T-helper 1 cell treated with Interleukin-12 subunit alpha and Interleukin-12 subunit beta and Interleukin-4 antibody, amounts not matched to agents 30 ng/mL and 1 ng/mL, for 36 hours (primary cell): ENCODE results near the gene ACOT4. TPM values are rescaled to one million over a fixed set of nuclear protein-coding genes. Genes with fewer than 3 reads are reported as not detected.
"Not testable (repeated sequence)": the region's sequence is repeated elsewhere in the genome, so short reads cannot be mapped to it uniquely, and the experiment has no call there.

Source experiments
- intact Hi-C: fragments of 100-400 bp; cut with micrococcal nuclease; formaldehyde crosslinking; loops from one replicate; pipeline ENCODE4 v1.15.1; 2024
- total RNA-seq: library from RNA; stranded (reverse); gene quantifications from 2 replicates; pipeline ENCODE4 v1.2.3, GENCODE V29; 2022

Gene ACOT4
- total RNA-seq, 1 donor from 2014 or later, result 0.61 TPM

- intact Hi-C loops, result loop anchor here (5.0 kb wide), 1 partner anchor 322 kb away; the partner anchor contains the start of genes COQ6 and FAM161B
These were observed 38.5 kb downstream of the ACOT4 start for GRCh38 chr14:73630009-73630780.

- intact Hi-C loops, result loop anchor here (1.0 to 5.0 kb wide), 6 partner anchors 63 to 460 kb away; partner anchors contain the start of genes COQ6, FAM161B and RIOX1
These were observed 41.7 kb downstream of the ACOT4 start for GRCh38 chr14:73633116-73634010.

GRCh38 chr14:73634011-73634833 lies 42.5 kb downstream of the ACOT4 start:
- intact Hi-C loops, result loop anchor here (5.0 kb wide), 1 partner anchor 318 kb away; the partner anchor contains the start of genes COQ6 and FAM161B

GRCh38 chr14:73636355-73636754 lies 44.7 kb downstream of the ACOT4 start:
- intact Hi-C loops, result not testable (repeated sequence)

- intact Hi-C loops, result no loop called here
These were observed 46.2 kb downstream of the ACOT4 start for GRCh38 chr14:73637830-73638229.

- intact Hi-C loops, result loop anchor here (10.0 kb wide), 2 partner anchors 184 to 854 kb away; partner anchors contain the start of genes ISCA2 and NPC2
These were observed 49.2 kb downstream of the ACOT4 start for GRCh38 chr14:73640796-73641365.

GRCh38 chr14:73644531-73645247 lies 53.0 kb downstream of the ACOT4 start, which contains the start of gene DNAL1:
TSS of gene DNAL1 (plus strand) at chr14:73644986. CDS start at chr14:73645040, 54 bp downstream.
- intact Hi-C loops, result loop anchor here (1.0 to 10.0 kb wide), 14 partner anchors 52 to 850 kb away; partner anchors contain the start of genes ALDH6A1, DCAF4, ISCA2 and LIN52

GRCh38 chr14:73645248-73645610 lies 53.6 kb downstream of the ACOT4 start:
- intact Hi-C loops, result loop anchor here (1.0 to 10.0 kb wide), 5 partner anchors 67 to 850 kb away; partner anchors contain the start of genes ALDH6A1, ISCA2, LIN52 and NPC2

Other genes with a start within 250 kb of the ACOT4 start
- 49.9 and 61.6 TPM in 2 replicates for gene NUMB, start 133.3 kb upstream of the ACOT4 start, total RNA-seq
- 20.5 and 22.1 TPM in 2 replicates for gene RIOX1, start 100.9 kb upstream of the ACOT4 start, total RNA-seq
- 2.4 and 3.2 TPM in 2 replicates for gene ACOT1, start 54.7 kb upstream of the ACOT4 start, total RNA-seq
- gene HEATR4, start 32.9 kb upstream of the ACOT4 start, total RNA-seq, result not detected in 2 replicates
- gene ACOT2, start 22.7 kb upstream of the ACOT4 start, total RNA-seq, result 10.6 and 11.7 TPM in 2 replicates
- not detected in 2 replicates for gene ACOT6, start 20.6 kb downstream of the ACOT4 start, total RNA-seq
- 6.6 and 7.2 TPM in 2 replicates for gene DNAL1, start 53.1 kb downstream of the ACOT4 start, total RNA-seq
- gene PNMA1, start 122.5 kb downstream of the ACOT4 start, total RNA-seq, result 18.1 and 20.3 TPM in 2 replicates